ENCODE data around the gene PHF21A. TPM values are rescaled to one million over a fixed set of nuclear protein-coding genes. Genes with fewer than 3 reads are reported as not detected.

The PHF21A gene
- total RNA-seq, 1 experiment from 2014 or later: 51.7 TPM

DNA sequence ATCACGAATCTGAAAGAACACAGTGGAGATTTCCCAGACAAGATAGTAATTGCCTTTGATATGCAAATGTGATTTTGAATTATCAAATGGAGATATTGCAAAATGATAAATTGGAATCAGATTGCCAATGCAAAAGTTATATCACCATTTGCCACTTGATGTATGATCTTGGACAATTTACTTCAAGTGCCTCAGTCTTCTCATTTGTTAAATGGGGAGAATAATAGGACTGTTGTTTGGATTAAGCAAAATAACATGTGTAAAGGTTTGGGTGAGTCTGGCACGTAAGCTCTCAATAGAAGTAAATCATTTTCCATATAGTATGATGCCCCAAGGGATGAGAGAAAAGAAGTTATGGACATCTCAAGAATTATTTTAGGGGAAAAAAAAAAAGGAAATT, 7.9 kb upstream of the PHF21A start:
- H3K9ac ChIP-seq (ENCODE audit: low read length): no peak overlapping the region
- no peaks in the 10 kb centered on the region for H3K27me3 ChIP-seq (ENCODE audit: low read length)
- H3K9me2 ChIP-seq (replicated peaks; ENCODE audit: insufficient read depth, low read length): no peaks in the 10 kb centered on the region
- no peaks in the 10 kb centered on the region for H3K9me3 ChIP-seq (ENCODE audit: low read length)
- H3K27ac ChIP-seq (ENCODE audit: low read length): no peak overlapping the region
- H3K4me1 ChIP-seq (ENCODE audit: low read length): peaks cover 31% of the 10 kb centered on the region
- no peak overlapping the region for H3K4me2 ChIP-seq (ENCODE audit: low read depth, low read length, poor library complexity, severe bottlenecking)
- H3K4me3 ChIP-seq (ENCODE audit: low read length): no peak overlapping the region
- H4K20me1 ChIP-seq (ENCODE audit: insufficient read depth, low read depth, low read length): no peaks in the 10 kb centered on the region
- DNase-seq: no peak
- H3K36me3 ChIP-seq (ENCODE audit: insufficient read depth, low read length): no peaks in the 10 kb centered on the region
- no peak overlapping the region for H2AFZ ChIP-seq (ENCODE audit: low read length)
- no peaks in the 10 kb centered on the region for H3K79me2 ChIP-seq (ENCODE audit: low read length)

DNA sequence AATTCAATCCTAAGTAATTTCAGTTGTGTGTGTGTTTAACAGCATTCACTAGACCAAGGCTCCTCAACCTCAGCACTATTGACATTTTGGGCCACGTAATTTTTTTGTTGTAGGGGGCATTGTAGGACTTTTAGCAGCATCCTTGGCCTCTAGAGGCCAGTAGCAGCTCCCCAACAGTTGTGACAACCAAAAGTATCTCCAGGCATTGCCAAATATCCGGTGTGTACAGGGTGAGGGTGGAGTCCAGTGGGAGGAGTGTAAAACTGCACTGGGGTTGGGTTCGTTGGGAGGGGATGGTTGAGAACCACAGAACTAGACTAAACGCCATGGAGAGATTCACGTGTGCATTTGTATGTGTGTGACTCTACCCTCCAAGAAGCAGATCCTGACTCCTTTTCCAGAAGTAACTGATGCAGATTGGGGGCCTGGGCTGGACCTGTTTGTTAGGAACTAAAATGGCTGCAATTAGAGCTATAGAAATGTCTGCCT, 5.9 kb upstream of the PHF21A start:
- Histone ChIP-seq H3K9ac (ENCODE audit: low read length) (0 out of 2 replicates have a peak overlapping the region, but pooled peaks have one; percentile 4), H3K4me2 (ENCODE audit: low read depth, low read length, poor library complexity, severe bottlenecking) (peak overlapping the region; percentile 33)
- peak; percentile 87 for DNase-seq

GRCh38 chr11:46125284-46125683, 4.0 kb upstream of the PHF21A start:
- Histone ChIP-seq H3K4me2 (ENCODE audit: low read depth, low read length, poor library complexity, severe bottlenecking) (no peak overlapping the region), H2AFZ (ENCODE audit: low read length) (no peak overlapping the region), H3K9me2 (replicated peaks; ENCODE audit: insufficient read depth, low read length) (no peaks in the 10 kb centered on the region)

More for the DNA sequence above, 5.9 kb upstream of the PHF21A start:
- H3K4me1 ChIP-seq (ENCODE audit: low read length): peaks cover 45% of the 10 kb centered on the region
- no peaks in the 10 kb centered on the region for H3K9me3 ChIP-seq (ENCODE audit: low read length)
- no peaks in the 10 kb centered on the region for H4K20me1 ChIP-seq (ENCODE audit: insufficient read depth, low read depth, low read length)
- H3K27ac ChIP-seq (ENCODE audit: low read length): no peak overlapping the region
- H3K36me3 ChIP-seq (ENCODE audit: insufficient read depth, low read length): no peaks in the 10 kb centered on the region
- no peaks in the 10 kb centered on the region for H3K27me3 ChIP-seq (ENCODE audit: low read length)
- peaks cover 4% of the 10 kb centered on the region for H3K79me2 ChIP-seq (ENCODE audit: low read length)
- H3K9me2 ChIP-seq (replicated peaks; ENCODE audit: insufficient read depth, low read length): no peaks in the 10 kb centered on the region
- H3K4me3 ChIP-seq (ENCODE audit: low read length): no peak overlapping the region
- peak overlapping the region; percentile 80 for H2AFZ ChIP-seq (ENCODE audit: low read length)

GRCh38 chr11:46122945-46123715, 1.9 kb upstream of the PHF21A start:
- peak overlapping the region; percentile 99 for H3K4me2 ChIP-seq (ENCODE audit: low read depth, low read length, poor library complexity, severe bottlenecking)

More at GRCh38 chr11:46125284-46125683, 4.0 kb upstream of the PHF21A start:
- H4K20me1 ChIP-seq (ENCODE audit: insufficient read depth, low read depth, low read length): no peaks in the 10 kb centered on the region
- H3K27me3 ChIP-seq (ENCODE audit: low read length): no peaks in the 10 kb centered on the region
- no peaks in the 10 kb centered on the region for H3K9me3 ChIP-seq (ENCODE audit: low read length)
- H3K9ac ChIP-seq (ENCODE audit: low read length): no peak overlapping the region
- DNase-seq: no peak
- H3K4me3 ChIP-seq (ENCODE audit: low read length): no peak overlapping the region
- H3K36me3 ChIP-seq (ENCODE audit: insufficient read depth, low read length): no peaks in the 10 kb centered on the region
- peaks cover 34% of the 10 kb centered on the region for H3K4me1 ChIP-seq (ENCODE audit: low read length)
- no peak overlapping the region for H3K27ac ChIP-seq (ENCODE audit: low read length)
- peaks cover 10% of the 10 kb centered on the region for H3K79me2 ChIP-seq (ENCODE audit: low read length)

DNA sequence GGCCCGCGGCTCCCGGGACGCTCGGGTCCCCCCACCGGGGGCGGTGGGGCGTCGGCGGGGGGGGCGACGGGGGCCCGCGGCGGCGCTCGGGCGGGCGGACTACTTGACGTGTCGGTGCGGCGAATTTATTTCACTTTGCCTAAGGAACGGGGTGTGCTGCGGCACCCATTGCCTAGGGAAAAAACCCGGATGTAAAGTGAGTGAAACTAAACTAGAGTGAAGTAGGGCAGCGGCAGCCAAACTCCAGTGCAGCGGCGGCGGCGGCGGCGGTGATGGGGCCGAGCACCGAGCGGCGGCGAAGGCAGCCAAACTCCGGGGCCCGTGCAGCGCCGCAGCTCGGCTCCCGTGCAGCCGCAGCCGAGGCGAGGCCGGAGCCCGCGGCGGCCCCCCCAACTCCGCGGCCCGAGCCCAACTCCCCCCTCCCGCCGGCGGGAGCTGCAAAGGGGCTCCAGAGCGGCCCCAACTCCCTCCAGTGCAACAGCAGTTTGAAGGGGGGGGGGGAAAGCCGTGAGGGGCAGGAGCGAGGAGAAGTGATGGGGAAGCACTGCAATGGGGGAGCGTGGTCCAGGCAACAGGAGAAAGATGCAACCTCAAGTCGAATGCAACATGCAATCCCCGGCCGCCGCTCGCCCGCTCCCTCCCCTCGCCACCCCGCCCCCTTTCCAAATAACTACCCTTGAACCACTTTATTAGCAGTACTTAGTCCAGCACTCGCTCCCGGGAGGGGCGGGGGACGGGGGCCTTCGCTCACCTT, 647 bp upstream of the PHF21A start:
- Histone ChIP-seq H2AFZ (ENCODE audit: low read length) (0 out of 2 replicates have a peak overlapping the region, but pooled peaks have one; percentile 48), H3K36me3 (ENCODE audit: insufficient read depth, low read length) (no peaks in the 10 kb centered on the region), H4K20me1 (ENCODE audit: insufficient read depth, low read depth, low read length) (no peaks in the 10 kb centered on the region), H3K4me2 (ENCODE audit: low read depth, low read length, poor library complexity, severe bottlenecking) (peak overlapping the region; percentile 99), H3K27me3 (ENCODE audit: low read length) (no peaks in the 10 kb centered on the region), H3K4me1 (ENCODE audit: low read length) (peaks cover 43% of the 10 kb centered on the region), H3K9me2 (replicated peaks; ENCODE audit: insufficient read depth, low read length) (no peaks in the 10 kb centered on the region), H3K27ac (ENCODE audit: low read length) (peak overlapping the region; percentile 88), H3K79me2 (ENCODE audit: low read length) (peaks cover 37% of the 10 kb centered on the region), H3K9ac (ENCODE audit: low read length) (peak overlapping the region; percentile 92), H3K9me3 (ENCODE audit: low read length) (no peaks in the 10 kb centered on the region), H3K4me3 (ENCODE audit: low read length) (peak overlapping the region; percentile 96)
- peak; percentile 96 for DNase-seq

More at GRCh38 chr11:46122945-46123715, 1.9 kb upstream of the PHF21A start:
- H3K27ac ChIP-seq (ENCODE audit: low read length): peak overlapping the region; percentile 88
- H3K4me3 ChIP-seq (ENCODE audit: low read length): peak overlapping the region; percentile 96
- H4K20me1 ChIP-seq (ENCODE audit: insufficient read depth, low read depth, low read length): no peaks in the 10 kb centered on the region
- H3K4me1 ChIP-seq (ENCODE audit: low read length): peaks cover 37% of the 10 kb centered on the region
- no peaks in the 10 kb centered on the region for H3K36me3 ChIP-seq (ENCODE audit: insufficient read depth, low read length)
- no peaks in the 10 kb centered on the region for H3K9me3 ChIP-seq (ENCODE audit: low read length)
- no peak for DNase-seq
- peaks cover 25% of the 10 kb centered on the region for H3K79me2 ChIP-seq (ENCODE audit: low read length)
- H3K9ac ChIP-seq (ENCODE audit: low read length): peak overlapping the region; percentile 92
- no peaks in the 10 kb centered on the region for H3K9me2 ChIP-seq (replicated peaks; ENCODE audit: insufficient read depth, low read length)
- no peaks in the 10 kb centered on the region for H3K27me3 ChIP-seq (ENCODE audit: low read length)
- no peak overlapping the region for H2AFZ ChIP-seq (ENCODE audit: low read length)

DNA sequence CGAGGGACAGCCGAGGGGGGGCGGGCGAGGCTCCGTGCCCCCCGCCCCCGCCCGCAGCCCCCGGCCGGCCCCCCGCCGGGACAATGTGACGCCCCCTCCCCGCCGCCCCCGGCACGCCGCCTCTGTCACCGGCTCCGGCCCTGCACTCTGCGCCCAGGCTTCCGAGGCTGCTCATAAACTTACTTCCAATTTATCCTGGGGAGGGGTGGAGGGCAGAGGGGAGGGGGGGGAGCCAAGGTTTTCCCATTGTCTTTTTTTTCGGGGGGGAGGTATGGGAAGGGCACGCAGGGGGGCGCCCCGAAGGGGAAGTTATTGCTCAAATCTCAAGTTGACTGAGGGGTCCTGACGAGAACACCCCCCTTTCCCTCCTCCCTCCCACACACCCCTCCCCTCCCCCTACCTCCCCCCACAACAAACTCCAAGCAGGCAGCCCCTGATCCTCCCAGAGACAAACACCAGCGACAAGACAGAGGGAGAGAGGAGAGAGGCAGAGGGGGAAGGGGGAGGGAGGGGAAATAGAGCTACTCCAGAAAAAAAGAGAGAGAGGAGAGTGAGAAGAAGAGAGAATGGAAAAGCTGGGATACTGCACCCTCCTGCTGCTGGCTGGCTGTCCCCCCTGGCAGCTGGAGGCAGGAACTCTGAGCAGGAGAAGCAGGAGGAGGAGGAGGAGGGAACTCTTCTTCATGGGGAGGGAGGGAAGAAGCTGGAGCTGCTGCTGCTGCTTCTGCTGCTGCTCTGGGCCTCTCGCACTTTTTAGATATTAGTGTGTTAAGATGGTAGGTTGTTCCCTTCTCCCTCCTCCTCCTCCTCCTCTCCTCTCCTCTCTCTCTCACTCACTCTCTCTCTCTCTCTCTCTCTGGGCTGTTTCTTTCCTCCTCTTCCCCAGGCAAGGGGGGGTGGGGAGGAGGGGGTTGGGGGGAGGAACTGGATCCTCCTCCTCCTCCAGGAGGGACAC, 631 bp downstream of the PHF21A start:
- DNase-seq: peak; percentile 73
- Histone ChIP-seq H3K4me1 (ENCODE audit: low read length) (peaks cover 50% of the 10 kb centered on the region), H4K20me1 (ENCODE audit: insufficient read depth, low read depth, low read length) (no peaks in the 10 kb centered on the region), H3K9me3 (ENCODE audit: low read length) (no peaks in the 10 kb centered on the region), H3K36me3 (ENCODE audit: insufficient read depth, low read length) (no peaks in the 10 kb centered on the region), H3K27me3 (ENCODE audit: low read length) (no peaks in the 10 kb centered on the region), H3K9me2 (replicated peaks; ENCODE audit: insufficient read depth, low read length) (no peaks in the 10 kb centered on the region), H3K4me3 (ENCODE audit: low read length) (peak overlapping the region; percentile 78), H3K9ac (ENCODE audit: low read length) (peak overlapping the region; percentile 97), H3K4me2 (ENCODE audit: low read depth, low read length, poor library complexity, severe bottlenecking) (peak overlapping the region; percentile 97), H2AFZ (ENCODE audit: low read length) (no peak overlapping the region), H3K27ac (ENCODE audit: low read length) (peak overlapping the region; percentile 90), H3K79me2 (ENCODE audit: low read length) (peaks cover 50% of the 10 kb centered on the region)

- H3K4me3 ChIP-seq (ENCODE audit: low read length): peak overlapping the region; percentile 78
- H3K9ac ChIP-seq (ENCODE audit: low read length): peak overlapping the region; percentile 97
- peak; percentile 82 for DNase-seq
- H3K4me2 ChIP-seq (ENCODE audit: low read depth, low read length, poor library complexity, severe bottlenecking): peak overlapping the region; percentile 94
- no peaks in the 10 kb centered on the region for H3K9me3 ChIP-seq (ENCODE audit: low read length)
- peak overlapping the region; percentile 4; the same call in 1 of the 2 replicates for H2AFZ ChIP-seq (ENCODE audit: low read length)
- H3K27me3 ChIP-seq (ENCODE audit: low read length): no peaks in the 10 kb centered on the region
- peaks cover 61% of the 10 kb centered on the region for H3K79me2 ChIP-seq (ENCODE audit: low read length)
- H3K36me3 ChIP-seq (ENCODE audit: insufficient read depth, low read length): no peaks in the 10 kb centered on the region
- H3K27ac ChIP-seq (ENCODE audit: low read length): peak overlapping the region; percentile 88
- H4K20me1 ChIP-seq (ENCODE audit: insufficient read depth, low read depth, low read length): no peaks in the 10 kb centered on the region
- peaks cover 61% of the 10 kb centered on the region for H3K4me1 ChIP-seq (ENCODE audit: low read length)
- H3K9me2 ChIP-seq (replicated peaks; ENCODE audit: insufficient read depth, low read length): no peaks in the 10 kb centered on the region
These were observed 1.7 kb downstream of the PHF21A start for GRCh38 chr11:46119352-46120216.

Measured in Karpas-422 (cell line).